Activated CD4-positive, alpha-beta T cell treated with anti-CD3 and anti-CD28 coated beads, Interleukin-2, Interleukin-4, amounts not matched to agents 100 ng/mL and 50 ng/mL, durations not matched to agents 16 hours and 8 hours (primary cell): ENCODE results near the gene PCNT.
A peak's percentile ranks its signal among the peaks of the same experiment; 100 is the strongest.
"Not testable (repeated sequence)": the region's sequence is repeated elsewhere in the genome, so short reads cannot be mapped to it uniquely, and the experiment has no call there.

Source experiments
- DNase-seq: peaks from one replicate; pipeline ENCODE4 v3.0.0-alpha.2; 2020; ENCODE audit warnings: low spot score

The PCNT gene

DNA sequence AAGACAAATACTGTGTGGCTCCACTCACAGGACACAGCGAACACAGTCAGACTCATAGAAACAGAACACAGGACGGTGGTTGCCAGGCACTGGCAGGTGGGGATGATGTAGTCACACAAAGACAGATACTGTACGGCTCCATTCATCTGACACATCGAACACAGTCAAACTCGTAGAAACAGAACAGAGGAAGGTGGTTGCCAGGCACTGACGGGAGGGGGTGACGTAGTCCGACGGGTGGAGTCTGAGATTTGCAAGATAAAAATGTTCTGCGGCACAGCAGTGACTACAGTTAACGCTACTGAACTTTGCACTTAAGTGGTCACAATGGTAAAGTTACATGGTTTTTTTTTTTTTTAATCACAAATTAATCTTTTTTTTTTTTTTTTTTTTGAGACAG lies 19.0 kb upstream of the PCNT start:
- no peak for DNase-seq

DNA sequence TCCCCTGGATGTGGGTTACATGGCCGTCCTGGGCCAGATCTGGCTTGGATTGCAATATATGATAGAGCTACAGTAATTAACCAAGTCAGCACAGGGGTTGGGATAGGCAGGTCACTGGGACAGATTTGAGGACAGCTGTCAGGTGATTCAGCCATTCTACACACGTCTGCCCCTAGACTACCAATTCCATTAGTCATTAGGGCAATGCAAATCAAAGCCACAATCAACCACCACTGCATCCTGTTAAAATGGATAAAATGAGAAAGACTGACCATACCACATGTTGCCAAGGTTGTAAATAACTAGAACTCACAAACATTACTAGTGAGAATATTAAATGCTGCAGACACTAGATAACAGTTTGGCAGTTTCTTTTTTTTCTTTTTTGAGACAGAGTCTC lies 16.3 kb upstream of the PCNT start:
- no peak for DNase-seq

DNA sequence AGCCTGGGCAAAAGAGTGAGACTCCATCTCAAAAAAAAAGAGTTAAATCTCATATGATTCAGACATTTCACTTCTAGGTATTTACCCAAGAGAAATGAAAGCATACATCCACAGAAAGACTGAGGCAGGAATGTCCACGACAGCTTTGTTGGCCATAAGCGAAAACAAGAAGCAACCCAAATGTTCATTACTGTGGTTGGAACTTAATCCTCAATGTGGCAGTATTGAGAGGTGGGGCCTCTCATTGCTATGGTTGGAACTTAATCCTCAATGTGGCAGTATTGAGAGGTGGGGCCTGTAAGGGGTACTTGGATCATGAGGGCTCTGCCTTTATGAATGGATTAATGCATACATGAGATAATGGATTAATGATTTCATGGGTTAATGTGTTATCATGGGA lies 15.5 kb upstream of the PCNT start:
- DNase-seq, result no peak

DNA sequence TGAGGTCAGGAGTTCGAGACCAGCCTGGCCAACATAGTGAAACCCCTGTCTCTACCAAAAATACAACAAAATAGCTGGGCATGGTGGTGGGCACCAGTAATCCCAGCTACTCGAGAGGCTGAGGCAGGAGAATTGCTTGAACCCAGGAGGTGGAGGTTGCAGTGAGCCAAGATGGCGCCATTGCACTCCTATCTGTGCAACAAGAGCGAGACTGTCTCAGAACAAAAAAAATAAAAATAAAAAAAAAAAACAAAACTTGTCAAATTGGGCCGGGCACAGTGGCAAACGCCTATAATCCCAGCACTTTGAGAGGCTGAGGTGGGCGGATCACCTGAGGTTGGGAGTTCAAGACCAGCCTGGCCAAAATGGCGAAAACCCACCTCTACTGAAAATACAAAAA lies 13.7 kb upstream of the PCNT start:
- DNase-seq, result not testable (repeated sequence)

DNA sequence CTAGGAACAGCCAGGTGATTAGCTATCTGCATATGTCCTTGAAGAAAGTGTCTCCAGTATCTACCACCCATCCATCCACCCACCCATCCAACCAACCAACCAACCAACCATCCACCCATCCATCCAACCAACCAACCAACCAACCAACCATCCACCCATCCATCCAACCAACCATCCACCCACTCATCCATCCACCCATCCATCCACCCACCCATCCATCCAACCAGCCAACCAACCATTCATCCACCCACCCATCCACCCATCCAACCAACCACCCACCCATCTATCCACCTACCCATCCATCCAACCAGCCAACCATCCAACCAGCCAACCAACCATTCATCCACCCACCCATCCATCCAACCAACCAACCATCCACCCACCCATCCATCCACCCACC lies 12.4 kb upstream of the PCNT start:
- DNase-seq, result no peak

DNA sequence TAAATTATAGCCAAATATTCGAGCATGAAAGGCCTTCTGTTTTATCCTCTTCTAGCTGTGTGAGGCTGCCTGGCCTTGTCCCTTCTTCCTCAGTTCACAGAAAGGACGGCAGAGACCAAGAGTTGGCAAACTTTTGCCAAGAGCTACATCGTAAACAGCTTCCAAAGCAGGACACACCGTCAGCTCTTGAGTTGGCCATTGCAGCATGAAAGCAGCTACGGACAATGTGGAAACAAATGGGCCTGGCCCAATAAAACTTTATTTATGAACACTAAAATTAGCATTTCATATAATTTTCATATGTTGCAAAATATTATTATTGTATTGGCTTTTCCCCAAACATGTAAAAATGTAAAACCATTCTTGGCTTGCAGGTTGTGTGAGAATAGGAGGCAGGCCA lies 11.0 kb upstream of the PCNT start:
- DNase-seq, result no peak

DNA sequence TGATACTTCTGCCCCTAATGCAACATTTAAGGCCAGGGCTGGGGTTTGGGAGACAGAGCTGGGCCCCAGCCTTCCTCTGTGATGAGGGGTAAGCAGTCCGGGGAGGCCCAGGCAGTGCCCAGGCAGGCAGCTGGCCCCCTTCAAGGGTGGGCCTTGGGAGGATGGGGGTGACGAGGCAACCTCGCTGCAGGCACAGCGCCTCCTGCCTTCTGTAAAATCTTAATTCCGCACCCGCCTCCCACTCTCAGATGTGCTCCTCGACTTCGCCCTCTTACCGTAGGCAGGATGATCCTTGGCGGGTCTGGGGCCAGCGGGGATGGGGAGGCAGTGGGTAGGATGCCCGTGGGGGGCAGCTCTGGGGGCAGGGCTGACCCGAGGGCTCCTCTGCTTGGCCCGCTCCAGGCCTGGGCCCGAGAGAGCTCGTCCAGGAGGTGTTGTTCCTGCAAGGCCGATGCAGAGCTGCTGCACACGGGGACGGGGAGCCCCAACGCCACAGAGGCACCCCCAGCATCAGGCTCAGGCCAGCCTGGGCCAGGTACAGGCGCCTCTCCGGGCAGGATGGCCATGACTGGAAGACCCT lies 9.4 kb upstream of the PCNT start:
- DNase-seq, result no peak

DNA sequence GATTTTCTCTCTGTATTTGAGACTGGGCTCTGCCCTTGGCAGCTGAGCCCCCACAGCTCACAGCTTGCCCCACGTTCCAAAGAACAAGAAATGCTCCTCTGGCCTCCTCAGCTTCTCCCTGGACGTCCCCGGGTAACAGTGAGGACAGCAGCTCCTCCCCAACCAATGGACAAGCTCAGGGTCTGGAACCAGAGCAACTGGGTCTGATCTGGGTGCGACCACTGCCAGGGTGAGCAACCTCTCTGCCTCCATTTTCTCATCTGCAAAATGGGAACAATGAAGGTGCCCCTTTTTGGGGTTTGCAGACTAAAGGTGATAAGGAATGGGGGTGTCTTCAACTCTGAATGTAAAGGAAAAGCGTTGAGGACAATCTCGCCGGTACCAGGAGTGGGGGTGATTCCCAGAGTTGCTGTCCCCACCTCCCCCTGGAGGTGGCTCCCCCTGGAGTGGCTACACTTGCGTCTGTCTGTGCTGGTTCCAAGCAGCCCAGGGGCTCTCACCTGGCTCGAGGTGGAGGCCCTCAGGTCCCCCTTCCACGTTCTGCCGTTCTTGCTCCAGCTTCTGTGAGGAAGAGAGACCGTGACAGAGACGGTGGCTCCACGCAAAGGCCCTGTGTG lies 7.1 kb upstream of the PCNT start:
- no peak for DNase-seq

DNA sequence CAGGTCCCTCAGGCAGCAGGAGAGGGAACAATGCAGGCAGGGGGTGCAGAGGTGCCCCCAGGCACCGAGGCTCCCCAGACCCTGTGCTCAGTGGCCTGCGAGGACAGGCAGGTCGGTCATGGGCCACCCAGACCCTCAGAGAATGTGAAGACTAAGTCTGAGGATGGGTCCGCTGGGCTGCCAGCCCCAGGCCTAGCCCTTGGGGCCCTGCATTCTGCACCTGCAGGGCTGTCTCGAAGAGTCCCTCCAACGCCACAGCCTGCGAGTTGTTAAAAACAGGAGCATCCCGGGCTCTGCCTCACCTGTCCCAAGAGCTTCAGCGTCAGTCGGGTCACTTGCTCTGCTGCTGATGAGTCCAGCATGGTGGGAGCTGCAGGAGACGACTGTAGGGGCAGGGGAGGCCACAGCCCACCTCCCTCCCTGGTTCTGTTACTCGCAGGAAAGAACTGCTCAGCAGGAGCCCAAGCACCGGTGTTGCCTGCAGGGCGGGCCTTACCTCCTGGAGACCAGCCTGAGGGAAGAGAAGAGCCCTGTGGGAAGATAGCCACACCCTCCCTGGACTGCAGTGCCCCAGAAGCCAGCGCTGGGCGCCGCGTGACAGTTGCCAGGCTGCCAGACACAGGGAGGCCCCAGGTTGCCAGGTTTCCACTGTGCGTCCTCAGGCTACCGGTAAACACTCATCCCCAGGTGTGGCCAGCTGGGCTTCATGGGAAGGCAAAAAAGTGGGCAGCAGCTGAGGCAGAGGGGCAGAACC lies 6.1 kb upstream of the PCNT start:
- DNase-seq, result no peak

DNA sequence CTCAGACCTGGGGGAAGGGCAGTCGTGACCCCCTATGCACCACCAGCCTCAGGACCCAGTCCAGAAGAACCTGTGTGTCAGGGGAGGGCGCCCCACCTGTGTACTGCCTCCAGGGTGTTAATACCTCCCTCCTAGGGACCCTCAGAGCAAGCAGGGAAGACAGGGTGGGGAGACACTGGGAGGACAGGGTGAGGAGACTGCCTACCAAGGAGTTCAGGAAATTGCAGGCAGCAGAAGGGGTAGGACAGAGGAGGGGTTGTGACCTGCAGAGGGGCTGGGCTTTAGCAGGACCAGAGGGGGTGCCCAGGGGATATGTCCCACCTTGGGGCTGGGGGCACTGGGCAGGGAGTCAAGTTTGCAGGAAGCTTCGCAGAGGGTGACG lies 5.5 kb upstream of the PCNT start:
- no peak for DNase-seq

DNA sequence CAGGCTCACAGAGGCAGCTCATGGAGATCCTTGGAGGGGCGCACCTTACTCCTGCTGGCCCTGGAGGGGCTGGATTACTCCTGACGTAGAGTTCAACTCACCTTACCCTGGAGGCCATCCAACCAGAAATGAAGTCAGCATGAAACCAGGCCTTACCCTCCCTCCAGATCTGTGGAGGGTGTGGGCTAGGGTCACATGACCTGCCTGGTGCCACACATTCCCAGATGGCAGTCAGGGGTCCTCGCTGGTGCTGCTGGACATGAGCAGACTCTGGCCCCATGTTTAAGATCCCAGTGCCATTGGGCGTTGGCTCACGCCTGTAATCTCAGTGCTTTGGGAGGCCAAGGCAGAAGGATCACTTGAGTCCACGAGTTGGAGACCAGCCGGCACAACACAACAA lies 4.8 kb upstream of the PCNT start:
- DNase-seq, result no peak

DNA sequence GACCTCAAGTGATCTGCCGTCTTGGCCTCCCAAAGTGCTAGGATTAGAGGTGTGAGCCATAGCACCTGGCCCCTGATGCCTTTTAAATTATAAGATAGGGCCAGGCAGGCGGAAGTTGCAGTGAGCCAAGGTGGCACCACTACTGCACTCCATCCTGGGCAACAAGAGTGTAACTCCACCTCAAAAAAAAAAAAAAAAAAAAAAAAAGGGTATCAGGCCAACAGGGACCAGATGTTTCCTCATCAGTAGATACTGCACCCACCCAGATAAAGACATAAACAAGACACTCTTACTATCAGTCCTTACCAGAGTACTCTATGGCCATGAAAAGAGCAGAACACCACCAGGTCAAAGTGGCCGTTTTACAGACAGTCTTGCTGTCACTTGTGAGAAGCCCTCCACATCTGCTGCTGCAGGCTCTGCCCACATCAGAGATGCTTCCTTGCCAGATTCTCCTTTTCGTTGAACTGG lies 3.6 kb upstream of the PCNT start:
- DNase-seq, result no peak

DNA sequence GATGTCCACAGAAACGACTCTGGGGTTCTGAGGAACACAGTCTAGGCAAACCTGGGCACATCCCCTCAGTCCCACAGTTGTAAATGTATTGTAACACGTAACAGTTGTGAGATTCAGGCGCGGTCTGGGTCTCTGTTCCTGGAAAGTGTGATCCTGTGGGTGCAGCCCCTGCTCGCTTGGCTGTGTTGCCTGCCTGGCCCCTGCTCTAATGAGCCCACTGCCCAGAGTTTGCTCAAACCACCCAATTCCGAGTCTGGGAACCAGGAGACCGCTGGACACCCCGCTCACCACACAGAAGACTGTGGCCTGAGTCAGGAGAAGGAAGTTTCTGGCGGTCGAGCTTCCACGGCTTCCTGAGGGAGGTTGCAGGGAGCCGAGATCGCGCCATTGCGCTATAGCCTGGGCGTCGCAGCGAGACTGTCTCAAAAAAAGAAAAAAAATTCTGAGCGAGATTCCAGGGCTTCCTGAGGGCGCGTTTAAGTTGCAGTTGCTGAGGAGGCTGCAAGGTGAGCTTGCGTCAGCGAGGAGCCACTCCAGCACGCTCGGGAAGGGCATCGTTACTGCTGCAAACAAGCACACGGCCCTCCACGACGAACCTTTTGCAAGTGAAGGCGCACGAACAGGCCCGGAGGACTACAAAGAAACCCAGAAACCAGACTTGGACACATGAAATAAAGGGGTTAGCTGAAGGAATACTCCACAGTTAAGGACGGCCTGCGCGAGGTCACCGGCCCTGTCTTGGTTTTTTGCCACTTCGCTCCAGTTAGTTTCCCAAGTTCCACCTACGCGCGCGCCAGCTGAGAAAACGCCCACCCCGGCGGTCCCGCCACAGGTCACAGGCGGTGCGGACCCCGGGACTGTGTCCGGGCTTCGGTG lies 1.4 kb upstream of the PCNT start:
- no peak for DNase-seq

DNA sequence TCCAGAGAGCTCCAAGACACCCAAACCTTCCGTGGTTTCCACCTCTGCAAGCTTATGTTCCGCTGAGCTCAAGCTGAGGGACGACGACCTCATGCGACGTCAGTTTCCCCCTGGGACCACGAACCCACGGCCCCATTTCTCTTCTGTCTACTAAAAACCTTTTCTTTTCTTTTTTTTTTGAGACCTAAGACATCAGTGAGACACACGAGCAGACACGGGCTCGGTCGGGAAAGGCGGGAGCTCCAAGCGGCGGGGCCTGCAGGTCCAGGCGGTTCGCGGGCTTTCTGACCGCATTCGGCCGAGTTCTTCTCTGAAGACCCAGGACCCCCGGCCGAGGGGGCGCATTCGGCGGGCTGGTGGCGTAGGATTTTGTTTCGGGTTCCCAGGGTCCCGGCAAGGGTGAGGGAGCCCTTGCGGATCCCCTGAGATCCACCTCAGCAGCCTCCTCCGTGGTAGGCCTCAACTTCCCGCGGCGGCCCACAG lies 688 bp upstream of the PCNT start:
- no peak for DNase-seq

DNA sequence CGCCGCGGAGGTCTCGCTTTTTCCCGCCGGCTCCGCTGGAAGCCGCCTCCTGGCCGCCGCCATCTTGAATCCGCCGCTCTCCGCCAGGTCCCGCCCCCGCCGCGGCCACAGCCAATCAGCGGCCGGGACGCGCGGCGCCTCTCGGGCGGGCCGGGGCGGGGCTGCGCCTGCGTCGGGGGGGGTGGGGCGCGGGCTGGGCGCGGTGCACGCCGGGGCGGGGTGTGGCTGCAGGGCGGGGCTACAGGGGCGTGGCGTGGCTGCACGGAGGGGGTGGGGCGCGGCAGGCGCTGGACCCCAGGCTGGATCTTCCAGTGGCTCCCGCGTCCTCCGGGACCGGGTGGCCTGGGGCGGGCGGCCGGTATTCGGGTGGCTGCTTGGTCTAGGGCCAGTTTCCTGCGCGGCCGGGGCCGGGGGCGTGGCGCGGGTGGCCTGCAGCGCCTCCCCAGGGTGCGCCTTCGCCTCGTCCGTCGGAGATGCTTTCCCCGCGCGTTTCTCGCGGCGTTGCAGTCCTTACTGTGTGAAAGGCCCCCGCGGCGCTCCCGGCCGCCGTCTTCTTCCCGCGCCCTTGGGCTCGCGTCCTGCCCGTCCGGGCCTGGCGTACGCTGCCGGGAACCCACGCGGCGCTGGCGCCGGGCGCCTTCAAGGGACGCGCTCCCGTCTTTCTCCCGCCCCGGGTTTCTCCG lies 575 bp downstream of the PCNT start:
- DNase-seq, result peak; percentile 87

DNA sequence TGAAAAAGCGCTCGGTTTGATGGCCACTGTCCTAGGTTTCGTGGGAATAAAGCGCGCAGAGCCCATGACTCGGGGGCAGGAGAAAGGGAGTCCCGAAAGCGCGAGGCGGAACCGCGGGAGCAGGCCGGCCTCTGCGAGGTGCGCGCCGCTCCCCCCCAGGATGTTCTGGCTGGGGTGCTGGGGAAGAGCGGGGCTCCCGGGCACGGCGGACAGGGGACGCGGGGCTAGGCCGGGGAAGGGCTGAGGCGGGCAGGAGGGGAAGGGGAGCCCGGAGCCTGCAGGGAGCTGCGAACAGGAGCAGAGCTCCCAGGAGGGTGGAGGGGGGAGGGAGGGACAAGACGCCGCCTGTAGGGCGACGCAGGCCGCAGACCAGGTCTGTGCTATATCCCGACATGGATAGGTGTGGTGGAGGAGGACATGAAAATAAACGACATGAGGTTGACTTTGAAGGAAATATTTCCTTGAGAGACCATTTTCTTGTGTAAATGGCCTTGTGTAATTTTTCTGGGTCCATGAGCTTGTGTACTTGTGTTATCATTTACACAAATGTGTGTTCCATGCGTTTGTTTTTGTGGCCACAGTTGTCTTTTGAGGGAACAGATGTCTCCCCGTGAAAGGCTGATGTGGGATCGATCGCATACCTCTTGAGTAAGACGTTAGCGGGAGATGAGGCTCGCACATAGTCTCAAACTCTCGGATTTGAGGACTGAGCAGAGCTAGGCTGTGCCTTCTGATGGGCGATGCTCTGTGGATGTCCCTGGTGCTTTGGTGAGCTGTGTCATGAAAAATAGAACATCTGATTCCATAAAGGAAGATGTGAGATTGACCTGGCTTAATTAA lies 1.3 kb downstream of the PCNT start:
- peak; percentile 48 for DNase-seq

DNA sequence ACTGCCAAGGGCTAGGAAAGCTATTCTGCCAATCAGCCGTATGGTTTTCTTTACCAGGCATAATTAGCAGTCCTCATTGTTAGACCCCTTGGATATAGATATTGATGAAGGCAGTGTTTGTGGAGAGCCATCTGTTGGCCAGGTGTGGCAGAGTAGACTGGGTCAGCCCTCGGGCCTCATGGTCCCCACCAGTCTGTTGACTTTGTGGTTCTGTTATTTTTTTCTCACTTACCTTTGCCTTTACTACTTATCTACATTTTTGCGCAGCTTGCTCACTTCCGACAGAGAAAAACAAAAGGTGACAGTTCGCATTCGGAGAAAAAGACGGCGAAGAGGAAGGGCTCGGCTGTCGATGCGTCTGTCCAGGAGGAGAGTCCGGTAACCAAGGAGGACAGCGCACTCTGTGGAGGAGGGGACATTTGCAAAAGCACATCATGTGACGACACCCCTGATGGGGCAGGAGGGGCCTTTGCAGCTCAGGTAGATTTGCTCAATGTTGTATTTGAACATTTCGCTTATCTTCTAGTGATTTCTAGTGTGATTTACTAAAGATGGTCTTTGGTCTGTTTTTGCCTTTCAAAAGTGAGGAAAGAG lies 2.3 kb downstream of the PCNT start:
- no peak for DNase-seq

DNA sequence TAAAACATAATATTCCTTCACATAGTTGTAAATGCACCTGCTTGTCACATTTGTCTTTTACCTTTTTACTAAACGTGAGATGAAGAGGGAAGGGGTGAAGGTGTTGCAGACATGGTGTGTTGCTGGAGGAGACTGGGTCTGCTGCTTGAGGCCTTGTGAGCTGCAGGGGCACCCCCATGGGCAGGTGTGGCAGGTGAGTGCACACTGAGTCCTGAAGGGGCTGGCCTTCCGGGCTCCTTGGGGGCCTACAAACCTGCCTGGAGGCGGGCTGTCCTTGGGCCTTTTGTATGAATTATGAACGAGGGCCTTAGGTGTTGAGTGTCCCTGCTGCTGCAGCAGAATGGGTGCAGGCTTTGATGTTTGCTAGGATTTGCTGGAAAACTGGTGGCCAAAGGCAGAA lies 3.8 kb downstream of the PCNT start:
- DNase-seq, result no peak

DNA sequence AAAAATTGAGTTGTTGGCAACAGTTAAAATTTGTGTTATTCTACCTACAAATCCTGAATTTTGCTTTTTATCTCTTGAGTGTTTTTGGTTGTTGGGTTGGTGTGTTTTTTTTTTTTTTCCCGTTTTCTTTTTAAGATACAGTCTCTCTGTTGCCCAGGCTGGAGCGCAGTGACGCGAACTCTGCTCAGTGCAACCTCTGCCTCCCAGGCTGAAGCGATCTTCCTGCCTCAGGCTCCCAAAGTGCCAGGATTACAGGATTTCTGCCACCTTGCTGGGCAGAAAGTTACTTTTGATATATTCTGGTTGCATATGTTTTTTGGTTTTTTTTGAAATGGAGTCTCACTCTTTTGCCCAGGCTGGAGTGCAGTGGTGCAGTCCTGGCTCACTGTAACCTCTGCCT lies 4.2 kb downstream of the PCNT start:
- DNase-seq, result no peak

DNA sequence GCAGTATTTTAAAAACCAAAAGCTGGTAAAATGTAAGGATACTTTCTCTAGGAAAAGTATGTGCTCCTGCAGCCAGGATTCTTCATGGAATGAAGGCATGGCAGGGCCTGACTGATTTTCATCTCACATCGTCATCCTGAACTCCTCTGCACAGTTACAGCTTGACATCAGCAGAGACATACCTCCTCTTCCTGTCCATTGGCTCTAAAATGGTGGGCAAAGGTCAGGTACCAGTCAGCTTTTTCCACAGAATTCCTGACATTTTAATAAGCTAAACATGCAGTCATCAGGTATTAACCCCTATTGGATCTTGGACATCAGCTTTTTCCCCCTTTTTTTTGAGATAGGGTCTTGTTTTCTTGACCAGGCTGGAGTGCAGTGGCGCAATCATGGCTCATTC lies 5.8 kb downstream of the PCNT start:
- no peak for DNase-seq
